SU-DHL-6 (cell line): ENCODE data around the gene GRIK4.

Experiments
- H2AFZ ChIP-seq: fragments of 200-600 bp; sonication (generic); 2 replicates; pipeline ENCODE4 v1.6.1; 2014; ENCODE audit warnings: low read depth, mild to moderate bottlenecking, moderate library complexity, mixed read lengths, antibody characterized with exemption, low read length; ENCODE audit not compliant: severe bottlenecking
- H3F3A ChIP-seq: fragments of 200-600 bp; shearing (Covaris generic); 2 replicates; pipeline ENCODE4 v1.6.0; 2016; ENCODE audit warnings: antibody characterized with exemption, mild to moderate bottlenecking; ENCODE audit not compliant: insufficient read depth
- H3K27ac ChIP-seq: fragments of 200-600 bp; sonication (generic); 2 replicates; pipeline ENCODE4 v1.5.1; 2016; ENCODE audit warnings: low read depth, mild to moderate bottlenecking, low read length, moderate library complexity, mixed read lengths
- H3K27me3 ChIP-seq: fragments of 200-600 bp; sonication (generic), shearing (Covaris generic); 2 replicates; pipeline ENCODE4 v1.6.0; 2014; ENCODE audit warnings: mild to moderate bottlenecking, low read length
- H3K36me3 ChIP-seq: fragments of 200-600 bp; sonication (generic); 2 replicates; pipeline ENCODE4 v1.6.1; 2014; ENCODE audit warnings: mild to moderate bottlenecking, low read length, mixed read lengths
- H3K4me2 ChIP-seq: fragments of 300-600, 200-600 bp; shearing (Covaris generic), sonication (generic); 2 replicates; pipeline ENCODE4 v1.6.0; 2014; ENCODE audit warnings: low read length, low read depth, mild to moderate bottlenecking; ENCODE audit not compliant: poor library complexity, severe bottlenecking
- H3K4me3 ChIP-seq: fragments of 200-600 bp; sonication (generic); 2 replicates; pipeline ENCODE4 v1.5.1; 2014; ENCODE audit warnings: antibody characterized with exemption, low read length, mild to moderate bottlenecking, mixed read lengths; ENCODE audit not compliant: insufficient read depth, poor library complexity, severe bottlenecking
- H3K79me2 ChIP-seq: fragments of 200-600 bp; sonication (generic); 2 replicates; pipeline ENCODE4 v1.6.1; 2014; ENCODE audit warnings: mild to moderate bottlenecking, low read length, moderate library complexity; ENCODE audit not compliant: insufficient read depth
- H3K9ac ChIP-seq: fragments of 200-600 bp; sonication (generic); 2 replicates; pipeline ENCODE4 v1.7.0; 2014; ENCODE audit warnings: mild to moderate bottlenecking, low read length
- H3K9me2 ChIP-seq: fragments of 200-600 bp; sonication (generic); replicated peaks from 2 replicates; pipeline ENCODE4 v1.6.1; 2014; ENCODE audit warnings: low read length; ENCODE audit not compliant: insufficient read depth
- H3K9me3 ChIP-seq: fragments of 200-600 bp; sonication (generic); 2 replicates; pipeline ENCODE4 v1.6.1; 2014; ENCODE audit warnings: low read length, mixed read lengths; ENCODE audit not compliant: insufficient read depth
- H4K20me1 ChIP-seq: fragments of 200-600 bp; sonication (generic); 2 replicates; pipeline ENCODE4 v1.6.1; 2014; ENCODE audit warnings: low read depth, mild to moderate bottlenecking, antibody characterized with exemption, low read length, moderate library complexity, mixed read lengths
- EZH2phosphoT487 ChIP-seq: fragments of 200-600 bp; sonication (generic), shearing (Covaris generic); conservative IDR thresholded peaks from 2 replicates; pipeline ENCODE4 v1.6.1; 2018; ENCODE audit warnings: mild to moderate bottlenecking, antibody characterized with exemption, low read length, moderate library complexity, mixed read lengths
- TF ChIP-seq, protein P1 (sequence below): fragments of 200-600 bp; sonication (generic); IDR thresholded peaks from one replicate; pipeline ENCODE4 v1.5.1; 2017; ENCODE audit warnings: antibody characterized with exemption, mild to moderate bottlenecking, low read length, moderate library complexity; ENCODE audit not compliant: insufficient read depth, poor library complexity, severe bottlenecking

GRIK4 gene

GRCh38 chr11:120686516-120686915, 175.0 kb downstream of the GRIK4 start:
- Histone ChIP-seq H3K4me3 (no peak overlapping the region), H3F3A (no peaks in the 10 kb centered on the region), H3K4me2 (no peak overlapping the region), H3K9me3 (no peaks in the 10 kb centered on the region), H2AFZ (no peak overlapping the region), H3K36me3 (no peaks in the 10 kb centered on the region), H3K9me2 (no peaks in the 10 kb centered on the region), H4K20me1 (no peaks in the 10 kb centered on the region), H3K79me2 (no peaks in the 10 kb centered on the region), H3K27me3 (no peaks in the 10 kb centered on the region), H3K27ac (no peak overlapping the region), H3K9ac (no peak overlapping the region)
- no peak for TF ChIP-seq EZH2phosphoT487
- TF ChIP-seq, protein P1, sequence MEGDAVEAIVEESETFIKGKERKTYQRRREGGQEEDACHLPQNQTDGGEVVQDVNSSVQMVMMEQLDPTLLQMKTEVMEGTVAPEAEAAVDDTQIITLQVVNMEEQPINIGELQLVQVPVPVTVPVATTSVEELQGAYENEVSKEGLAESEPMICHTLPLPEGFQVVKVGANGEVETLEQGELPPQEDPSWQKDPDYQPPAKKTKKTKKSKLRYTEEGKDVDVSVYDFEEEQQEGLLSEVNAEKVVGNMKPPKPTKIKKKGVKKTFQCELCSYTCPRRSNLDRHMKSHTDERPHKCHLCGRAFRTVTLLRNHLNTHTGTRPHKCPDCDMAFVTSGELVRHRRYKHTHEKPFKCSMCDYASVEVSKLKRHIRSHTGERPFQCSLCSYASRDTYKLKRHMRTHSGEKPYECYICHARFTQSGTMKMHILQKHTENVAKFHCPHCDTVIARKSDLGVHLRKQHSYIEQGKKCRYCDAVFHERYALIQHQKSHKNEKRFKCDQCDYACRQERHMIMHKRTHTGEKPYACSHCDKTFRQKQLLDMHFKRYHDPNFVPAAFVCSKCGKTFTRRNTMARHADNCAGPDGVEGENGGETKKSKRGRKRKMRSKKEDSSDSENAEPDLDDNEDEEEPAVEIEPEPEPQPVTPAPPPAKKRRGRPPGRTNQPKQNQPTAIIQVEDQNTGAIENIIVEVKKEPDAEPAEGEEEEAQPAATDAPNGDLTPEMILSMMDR: no peak

GRCh38 chr11:120688163-120688562, 176.6 kb downstream of the GRIK4 start:
- Histone ChIP-seq H3K9ac (no peak overlapping the region), H2AFZ (no peak overlapping the region), H3K27me3 (no peaks in the 10 kb centered on the region; the same call in 1 of the 2 replicates), H3K4me3 (no peak overlapping the region), H3K4me2 (no peak overlapping the region), H3K36me3 (no peaks in the 10 kb centered on the region), H4K20me1 (no peaks in the 10 kb centered on the region), H3F3A (no peaks in the 10 kb centered on the region), H3K79me2 (no peaks in the 10 kb centered on the region), H3K9me2 (no peaks in the 10 kb centered on the region), H3K27ac (no peak overlapping the region), H3K9me3 (no peaks in the 10 kb centered on the region)
- no peak for TF ChIP-seq EZH2phosphoT487
- TF ChIP-seq, protein P1: no peak

- Histone ChIP-seq H3K79me2 (no peaks in the 10 kb centered on the region), H3K4me3 (no peak overlapping the region), H3K27me3 (no peaks in the 10 kb centered on the region; the same call in 1 of the 2 replicates), H3K9me3 (no peaks in the 10 kb centered on the region), H3K9me2 (no peaks in the 10 kb centered on the region), H2AFZ (no peak overlapping the region), H3K36me3 (no peaks in the 10 kb centered on the region), H3F3A (no peaks in the 10 kb centered on the region), H3K9ac (no peak overlapping the region), H3K27ac (no peak overlapping the region), H4K20me1 (no peaks in the 10 kb centered on the region), H3K4me2 (no peak overlapping the region)
- TF ChIP-seq, protein P1: no peak
- TF ChIP-seq EZH2phosphoT487: no peak
These were observed 178.2 kb downstream of the GRIK4 start for GRCh38 chr11:120689596-120690275.
